ENCODE data around the gene NTRK3.

Gene NTRK3

GRCh38 chr15:88194162-88194561, 62.4 kb downstream of the NTRK3 start:
- intact Hi-C loops (cut with DNase I), result no loop called here
- DNase-seq, result peak in 1 of 10 donors; percentile 64

GRCh38 chr15:88193415-88193814, 63.1 kb downstream of the NTRK3 start:
- intact Hi-C loops (cut with DNase I), result no loop called here
- no peak for DNase-seq

GRCh38 chr15:88191812-88192165, 64.8 kb downstream of the NTRK3 start:
- intact Hi-C loops (cut with DNase I), result no loop called here
- no peak for DNase-seq

- intact Hi-C loops (cut with DNase I), result no loop called here
- DNase-seq, result no peak
Measured at GRCh38 chr15:88190232-88190631, 66.3 kb downstream of the NTRK3 start.

- intact Hi-C loops (cut with DNase I), result no loop called here
- DNase-seq, result no peak
Measured at GRCh38 chr15:88188300-88188699, 68.2 kb downstream of the NTRK3 start.

- peak in 2 of 10 donors; percentile 47 to 50 for DNase-seq
- intact Hi-C loops (cut with DNase I), result no loop called here
Measured at GRCh38 chr15:88187195-88187594, 69.3 kb downstream of the NTRK3 start.

- DNase-seq, result peak in 1 of 10 donors; percentile 66
- intact Hi-C loops (cut with DNase I), result no loop called here
Measured at GRCh38 chr15:88185584-88185983, 71.0 kb downstream of the NTRK3 start.

GRCh38 chr15:88181613-88182012, 74.9 kb downstream of the NTRK3 start:
- DNase-seq, result no peak
- intact Hi-C loops (cut with DNase I), result no loop called here

GRCh38 chr15:88179562-88179961, 77.0 kb downstream of the NTRK3 start:
- intact Hi-C loops (cut with DNase I), result no loop called here
- DNase-seq, result no peak

- no peak for DNase-seq
- intact Hi-C loops (cut with DNase I), result no loop called here
Measured at GRCh38 chr15:88178631-88179030, 77.9 kb downstream of the NTRK3 start.

GRCh38 chr15:88177451-88177850, 79.1 kb downstream of the NTRK3 start:
- intact Hi-C loops (cut with DNase I), result no loop called here
- DNase-seq, result no peak

GRCh38 chr15:88174571-88174970, 82.0 kb downstream of the NTRK3 start:
- intact Hi-C loops (cut with DNase I), result no loop called here

GRCh38 chr15:88166082-88166993, 90.2 kb downstream of the NTRK3 start:
- intact Hi-C loops (cut with DNase I), result no loop called here
- DNase-seq, result no peak

More at GRCh38 chr15:88174571-88174970, 82.0 kb downstream of the NTRK3 start:
- DNase-seq, result no peak

- intact Hi-C loops (cut with DNase I), result no loop called here
- no peak for DNase-seq
Measured at GRCh38 chr15:88161636-88162035, 94.9 kb downstream of the NTRK3 start.

GRCh38 chr15:88155310-88155709, 101.2 kb downstream of the NTRK3 start:
- intact Hi-C loops (cut with DNase I), result no loop called here
- DNase-seq, result no peak

GRCh38 chr15:88152672-88153071, 103.9 kb downstream of the NTRK3 start:
- intact Hi-C loops (cut with DNase I), result no loop called here
- no peak for DNase-seq

- intact Hi-C loops (cut with DNase I), result no loop called here
Measured at GRCh38 chr15:88147760-88148159, 108.8 kb downstream of the NTRK3 start.

GRCh38 chr15:88144921-88145653, 111.5 kb downstream of the NTRK3 start:
- intact Hi-C loops (cut with DNase I), result no loop called here
- DNase-seq, result no peak

More at GRCh38 chr15:88147760-88148159, 108.8 kb downstream of the NTRK3 start:
- DNase-seq, result no peak

GRCh38 chr15:88142121-88142520, 114.4 kb downstream of the NTRK3 start:
- intact Hi-C loops (cut with DNase I), result no loop called here
- no peak for DNase-seq

GRCh38 chr15:88141269-88141889, 115.2 kb downstream of the NTRK3 start:
- intact Hi-C loops (cut with DNase I), result no loop called here

GRCh38 chr15:88140398-88140797, 116.1 kb downstream of the NTRK3 start:
- no peak for DNase-seq
- intact Hi-C loops (cut with DNase I), result no loop called here

More at GRCh38 chr15:88141269-88141889, 115.2 kb downstream of the NTRK3 start:
- DNase-seq, result no peak

Measured in posterior cingulate gyrus (tissue), 11 donors.